ENCODE results near the gene AKR1A1.

The AKR1A1 gene

DNA sequence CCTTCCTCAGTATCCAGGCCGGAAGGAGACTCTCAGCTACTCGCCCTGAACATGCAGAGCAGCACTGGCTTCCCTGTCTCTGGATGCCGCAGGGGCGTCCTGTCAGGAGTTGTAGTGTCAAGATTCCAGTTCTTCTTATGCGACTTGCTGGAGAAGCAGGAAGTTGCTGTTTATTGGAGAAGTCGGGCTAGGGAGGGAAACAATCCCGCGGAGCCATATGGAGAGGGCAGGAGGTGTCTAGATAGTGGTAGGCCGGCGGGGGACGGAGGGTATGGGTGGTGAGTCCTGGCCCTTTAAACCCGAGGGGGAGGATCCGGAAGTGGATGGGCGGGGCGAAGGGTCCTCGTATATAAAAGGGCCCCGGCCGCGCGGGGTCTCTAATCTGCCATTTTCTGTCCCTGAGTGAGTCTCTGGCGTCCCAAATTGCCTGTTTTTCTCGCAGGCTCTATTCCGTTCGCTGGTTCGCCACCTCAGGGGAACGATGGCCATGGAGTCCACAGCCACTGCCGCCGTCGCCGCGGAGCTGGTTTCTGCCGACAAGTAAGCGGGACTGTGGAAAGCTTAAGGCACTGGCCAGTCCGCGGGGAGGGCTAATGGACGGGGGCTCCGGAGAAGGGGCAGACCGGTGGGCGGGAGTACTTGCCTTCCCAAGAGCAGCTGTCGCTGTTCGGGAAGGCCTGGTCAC, 33.2 kb downstream of the AKR1A1 start, which contains the start of gene NASP:
TSS of gene NASP (plus strand) at position 376 of the 685 bp plus-strand sequence. CDS start at position 482, 106 bp downstream.
- Mint-ChIP-seq H3K9me3 (no peaks in the 10 kb centered on the region), H3K36me3 (ENCODE audit: low read depth) (no peaks in the 10 kb centered on the region), H3K27me3 (ENCODE audit: low read depth) (no peaks in the 10 kb centered on the region), H3K27ac (peak within 1 kb of the TSS; percentile 87 to 98 (median 96)), H3K4me3 (peak within 1 kb of the TSS; percentile 93 to 96 (median 96)), H3K4me1 (peaks cover 23% of the 10 kb centered on the region)
- TF ChIP-seq, protein P1, sequence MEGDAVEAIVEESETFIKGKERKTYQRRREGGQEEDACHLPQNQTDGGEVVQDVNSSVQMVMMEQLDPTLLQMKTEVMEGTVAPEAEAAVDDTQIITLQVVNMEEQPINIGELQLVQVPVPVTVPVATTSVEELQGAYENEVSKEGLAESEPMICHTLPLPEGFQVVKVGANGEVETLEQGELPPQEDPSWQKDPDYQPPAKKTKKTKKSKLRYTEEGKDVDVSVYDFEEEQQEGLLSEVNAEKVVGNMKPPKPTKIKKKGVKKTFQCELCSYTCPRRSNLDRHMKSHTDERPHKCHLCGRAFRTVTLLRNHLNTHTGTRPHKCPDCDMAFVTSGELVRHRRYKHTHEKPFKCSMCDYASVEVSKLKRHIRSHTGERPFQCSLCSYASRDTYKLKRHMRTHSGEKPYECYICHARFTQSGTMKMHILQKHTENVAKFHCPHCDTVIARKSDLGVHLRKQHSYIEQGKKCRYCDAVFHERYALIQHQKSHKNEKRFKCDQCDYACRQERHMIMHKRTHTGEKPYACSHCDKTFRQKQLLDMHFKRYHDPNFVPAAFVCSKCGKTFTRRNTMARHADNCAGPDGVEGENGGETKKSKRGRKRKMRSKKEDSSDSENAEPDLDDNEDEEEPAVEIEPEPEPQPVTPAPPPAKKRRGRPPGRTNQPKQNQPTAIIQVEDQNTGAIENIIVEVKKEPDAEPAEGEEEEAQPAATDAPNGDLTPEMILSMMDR (IDR thresholded peaks at IDR 0.05; ENCODE audit: unreplicated experiment in 3 of 3) = no peak

DNA sequence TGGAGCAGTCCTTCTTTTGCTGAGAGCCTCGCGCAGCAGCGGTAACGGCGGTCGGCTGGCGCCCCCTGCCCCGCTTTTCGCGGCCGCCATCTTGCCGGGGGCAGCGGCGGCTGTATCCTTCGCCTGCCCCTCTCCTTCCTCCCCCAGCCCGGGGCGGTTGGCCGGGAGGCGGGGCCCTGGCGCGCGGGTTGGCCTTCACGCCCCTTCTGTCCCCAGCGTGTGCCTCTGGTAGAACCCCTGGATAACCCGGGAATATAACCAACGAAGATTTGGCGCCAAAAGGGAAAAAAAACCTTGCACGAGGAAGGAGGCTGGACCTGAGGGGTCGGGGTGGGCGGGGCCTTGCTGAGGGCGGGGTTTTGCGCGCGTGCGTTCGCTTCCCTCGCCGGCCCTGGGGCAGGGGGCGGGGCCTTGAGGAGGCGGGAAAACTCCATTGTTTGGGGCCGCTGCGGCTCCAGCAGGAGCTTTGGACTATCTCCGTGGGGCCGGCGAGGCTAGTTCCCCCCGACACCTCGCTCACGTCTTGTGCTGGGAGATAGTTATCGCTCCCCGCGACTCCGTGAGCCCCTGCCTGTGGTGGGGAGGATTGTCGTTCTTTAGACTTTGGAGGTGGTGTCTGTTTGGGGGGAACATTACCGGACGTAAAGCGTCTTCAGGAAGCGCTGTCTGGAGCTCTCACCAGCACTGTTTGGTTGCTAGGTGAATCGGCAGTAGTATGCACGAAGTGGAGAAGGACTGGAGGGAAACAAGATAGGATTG, 33.9 kb downstream of the AKR1A1 start:
- H3K4me1 Mint-ChIP-seq = peaks cover 23% of the 10 kb centered on the region
- peak overlapping the region; percentile 93 to 96 (median 96) for H3K4me3 Mint-ChIP-seq
- H3K27ac Mint-ChIP-seq = peak overlapping the region; percentile 87 to 98 (median 96)

DNA sequence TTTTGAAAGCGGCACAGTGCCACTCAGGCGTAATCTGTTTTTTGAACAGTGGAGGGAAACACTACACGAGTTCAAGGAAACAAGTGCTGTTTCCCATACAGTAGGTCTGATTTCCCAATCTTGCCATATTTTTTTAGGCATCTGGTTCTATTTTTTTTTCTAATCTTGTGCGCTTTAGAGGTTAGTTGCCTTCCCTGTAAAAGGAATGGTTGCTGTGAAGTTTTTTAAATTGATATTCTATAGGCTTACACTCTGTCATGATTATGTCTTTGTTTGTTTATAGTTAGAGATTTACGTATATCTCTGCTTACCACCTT, 34.4 kb downstream of the AKR1A1 start:
- H3K4me1 Mint-ChIP-seq = peaks cover 23% of the 10 kb centered on the region
- H3K9me3 Mint-ChIP-seq = no peaks in the 10 kb centered on the region
- peak overlapping the region; percentile 84 to 98 (median 96) for H3K27ac Mint-ChIP-seq
- TF ChIP-seq, protein P1 (IDR thresholded peaks at IDR 0.05; ENCODE audit: unreplicated experiment in 3 of 3) = no peak
- no peaks in the 10 kb centered on the region for H3K36me3 Mint-ChIP-seq (ENCODE audit: low read depth)
- H3K4me3 Mint-ChIP-seq = peak overlapping the region; percentile 93 to 96 (median 96)
- no peaks in the 10 kb centered on the region for H3K27me3 Mint-ChIP-seq (ENCODE audit: low read depth)

More for the DNA sequence above, 33.9 kb downstream of the AKR1A1 start:
- Mint-ChIP-seq H3K9me3 (no peaks in the 10 kb centered on the region), H3K27me3 (ENCODE audit: low read depth) (no peaks in the 10 kb centered on the region), H3K36me3 (ENCODE audit: low read depth) (no peaks in the 10 kb centered on the region)
- TF ChIP-seq, protein P1 (IDR thresholded peaks at IDR 0.05; ENCODE audit: unreplicated experiment in 3 of 3) = peak in 1 of 3 experiments; percentile 33

DNA sequence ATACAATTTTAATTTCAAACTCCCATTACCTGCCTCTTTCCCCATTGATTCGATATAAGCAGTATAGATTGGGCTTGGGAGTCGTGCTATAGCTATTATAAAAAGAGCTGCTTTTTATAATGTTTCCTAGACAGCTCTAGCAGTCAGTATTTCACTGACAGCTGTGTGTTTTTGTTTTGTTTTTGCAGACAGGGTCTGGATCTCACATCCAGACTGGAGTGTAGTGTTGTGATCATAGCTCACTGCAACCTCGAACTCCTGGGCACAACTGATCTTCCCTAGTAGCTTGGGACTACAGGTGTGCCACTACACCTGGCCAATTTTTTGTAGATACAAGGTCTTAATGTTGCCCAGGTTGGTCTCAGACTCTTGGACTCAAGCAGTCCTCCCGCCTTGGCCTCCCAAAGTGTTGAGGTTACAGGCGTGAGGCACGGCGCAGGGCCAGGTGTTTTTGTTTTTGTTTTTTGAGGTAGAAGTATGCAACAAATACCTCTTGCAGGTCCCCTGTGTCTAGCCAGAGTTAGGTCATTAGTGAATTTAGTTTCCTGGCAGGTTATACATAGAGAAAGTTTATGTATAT, 35.0 kb downstream of the AKR1A1 start:
- Mint-ChIP-seq H3K4me1 (peaks cover 23% of the 10 kb centered on the region), H3K27ac (peak overlapping the region; percentile 84 to 98 (median 96)), H3K9me3 (no peaks in the 10 kb centered on the region), H3K27me3 (ENCODE audit: low read depth) (no peaks in the 10 kb centered on the region), H3K4me3 (peak overlapping the region; percentile 93 to 96 (median 96)), H3K36me3 (ENCODE audit: low read depth) (peaks cover under 1% of the 10 kb centered on the region)
- TF ChIP-seq, protein P1 (IDR thresholded peaks at IDR 0.05; ENCODE audit: unreplicated experiment in 3 of 3) = no peak

DNA sequence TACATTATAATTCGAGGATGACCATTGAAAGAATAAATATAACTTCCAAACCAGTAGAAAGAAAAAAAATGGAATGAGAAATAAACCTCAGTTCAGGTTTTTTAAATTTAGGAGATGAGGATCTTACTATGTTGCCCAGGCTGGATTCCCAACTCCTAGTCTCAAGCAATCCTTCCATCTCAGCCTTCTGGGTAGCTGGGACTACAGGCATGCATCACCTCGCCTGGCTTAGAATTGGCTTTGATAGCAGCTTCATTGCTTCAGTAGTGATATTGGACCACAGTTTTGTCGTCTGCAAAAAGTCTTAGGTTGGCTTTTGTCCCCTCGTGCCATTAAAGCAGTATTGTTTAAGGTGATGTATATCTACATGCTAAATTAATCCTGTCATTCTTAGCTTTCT, 36.1 kb downstream of the AKR1A1 start:
- Mint-ChIP-seq H3K9me3 (no peaks in the 10 kb centered on the region), H3K27me3 (ENCODE audit: low read depth) (no peaks in the 10 kb centered on the region), H3K36me3 (ENCODE audit: low read depth) (peaks cover 12% of the 10 kb centered on the region), H3K4me1 (peaks cover 23% of the 10 kb centered on the region), H3K27ac (no peak overlapping the region), H3K4me3 (peak overlapping the region; percentile 93 to 96 (median 96))
- TF ChIP-seq, protein P1 (IDR thresholded peaks at IDR 0.05; ENCODE audit: unreplicated experiment in 3 of 3) = no peak
